Coronary artery (tissue), 2 donors: ENCODE results near the gene BCOR.

ENCODE experiments used
- DNase-seq: peaks from one replicate; pipeline ENCODE4 v3.0.0-alpha.2; 2017; ENCODE audit warnings: low spot score
- H3K27ac ChIP-seq, 2 donors: fragments of 200-600 bp; sonication (generic); one replicate each; pipeline ENCODE4 v1.5.1; 2016 to 2019
- H3K4me3 ChIP-seq: fragments of 200-600 bp; sonication (generic); 2 replicates; pipeline ENCODE4 v1.5.1; 2016; ENCODE audit warnings: mild to moderate bottlenecking, moderate library complexity
- CTCF ChIP-seq: fragments of 200-600 bp; sonication (generic); IDR thresholded peaks from one replicate; pipeline ENCODE4 v1.5.1; 2019; ENCODE audit warnings: antibody characterized with exemption

Gene BCOR

GRCh38 chrX:40016749-40017148 lies 81.0 kb downstream of the BCOR start:
- H3K27ac ChIP-seq: no peak overlapping the region
- no peak overlapping the region for H3K4me3 ChIP-seq
- TF ChIP-seq CTCF: no peak
- DNase-seq: no peak

DNA sequence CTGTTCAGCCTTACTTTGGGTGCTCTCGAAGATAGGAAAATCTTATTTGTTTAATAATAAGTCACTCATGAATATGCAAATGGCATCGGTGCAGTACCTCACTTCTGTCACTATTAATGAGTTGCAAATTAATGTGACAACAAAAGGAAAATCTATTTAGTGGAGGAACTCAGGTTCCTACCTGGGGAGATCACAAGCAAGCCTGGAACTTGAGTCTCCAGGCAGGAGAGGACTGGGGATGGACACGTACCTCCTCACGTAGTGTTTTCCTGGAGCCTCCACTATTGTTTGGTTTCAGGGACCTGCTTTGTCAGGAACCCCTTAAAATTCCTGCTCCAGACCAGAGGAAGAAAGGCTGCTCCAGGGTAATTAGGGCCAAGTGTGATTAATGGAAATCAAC lies 82.1 kb downstream of the BCOR start:
- H3K4me3 ChIP-seq: no peak overlapping the region
- no peak for DNase-seq
- H3K27ac ChIP-seq: no peak overlapping the region
- TF ChIP-seq CTCF: no peak

- TF ChIP-seq CTCF: no peak
- peak overlapping the region; percentile 73 for H3K4me3 ChIP-seq
- peak overlapping the region; percentile 89 for H3K27ac ChIP-seq
- DNase-seq: peak; percentile 82
These were observed 84.2 kb downstream of the BCOR start for GRCh38 chrX:40013266-40014195.

DNA sequence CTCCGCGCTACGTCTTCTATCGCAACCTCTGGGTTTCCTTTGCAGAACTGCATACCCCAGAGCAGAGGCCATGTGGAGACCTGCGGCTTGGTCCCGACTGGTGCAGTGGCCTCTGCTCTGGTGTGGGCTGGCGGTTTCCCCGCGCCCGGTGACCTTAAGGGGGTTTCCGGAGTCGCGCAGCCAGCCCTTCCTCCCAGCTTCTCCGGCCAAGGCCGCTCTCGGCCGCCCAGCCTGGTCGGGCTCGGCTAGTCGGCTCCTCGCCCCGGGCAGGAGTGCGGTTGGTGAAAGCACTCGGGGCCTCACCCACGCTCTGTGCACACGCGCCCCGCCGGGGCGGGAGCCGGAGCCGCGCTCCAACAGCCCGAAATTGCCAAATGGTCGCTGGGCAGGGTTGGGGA lies 84.9 kb downstream of the BCOR start:
- Histone ChIP-seq H3K27ac (peak overlapping the region; percentile 89), H3K4me3 (peak overlapping the region; percentile 73)
- peak; percentile 80 for DNase-seq
- TF ChIP-seq CTCF: no peak

GRCh38 chrX:40012039-40012867 lies 85.5 kb downstream of the BCOR start:
- DNase-seq: no peak
- H3K27ac ChIP-seq: peak overlapping the region; percentile 89
- TF ChIP-seq CTCF: no peak
- peak overlapping the region; percentile 73 for H3K4me3 ChIP-seq

GRCh38 chrX:40011322-40012038 lies 86.3 kb downstream of the BCOR start:
- Histone ChIP-seq H3K27ac (peak overlapping the region; percentile 89), H3K4me3 (peak overlapping the region; percentile 73)
- no peak for TF ChIP-seq CTCF
- no peak for DNase-seq
